ENCODE data around the gene PRM3. TPM values are rescaled to one million over a fixed set of nuclear protein-coding genes. Genes with fewer than 3 reads are reported as not detected.

PRM3 gene
- total and polyA plus RNA-seq, 4 donors = not detected

- no peak overlapping the region for H3K27ac ChIP-seq (ENCODE audit: low read depth in 1 of 2, low read length in 2 of 2)
- H3K4me3 ChIP-seq (ENCODE audit: low read depth in 1 of 3, low read length in 3 of 3) = no peak overlapping the region
- peaks cover 0 to 1% (median 0%) of the 10 kb centered on the region in 4 donors for H3K36me3 ChIP-seq (ENCODE audit: control insufficient read depth in 4 of 4, insufficient read depth in 3 of 4, low read depth in 1 of 4, low read length in 3 of 4)
- H3K27me3 ChIP-seq (ENCODE audit: control insufficient read depth in 4 of 4, insufficient read depth in 4 of 4, low read length in 3 of 4) = no peaks in the 10 kb centered on the region
- TF ChIP-seq NR2F2 (IDR thresholded peaks at IDR 0.05) = no peak
- TF ChIP-seq FOXA2 (IDR thresholded peaks at IDR 0.05) = no peak
- no peak for TF ChIP-seq YY1 (IDR thresholded peaks at IDR 0.05)
- no peak for TF ChIP-seq HNF4A (conservative IDR thresholded peaks at IDR 0.05)
- no peak for TF ChIP-seq RAD21 (IDR thresholded peaks at IDR 0.05)
- TF ChIP-seq REST (IDR thresholded peaks at IDR 0.05) = no peak
- TF ChIP-seq GABPA (IDR thresholded peaks at IDR 0.05 in 1 of 2, conservative IDR thresholded peaks at IDR 0.05 in 1 of 2) = no peak
- TF ChIP-seq ZBTB33 (IDR thresholded peaks at IDR 0.05) = no peak
- TF ChIP-seq FOXA1 (IDR thresholded peaks at IDR 0.05) = no peak
- TF ChIP-seq HNF4G (IDR thresholded peaks at IDR 0.05) = no peak
- no peak for TF ChIP-seq TAF1 (conservative IDR thresholded peaks at IDR 0.05)
- no peak for TF ChIP-seq MAX (IDR thresholded peaks at IDR 0.05)
- no peak for TF ChIP-seq JUND (IDR thresholded peaks at IDR 0.05)
- no peak for TF ChIP-seq SP1 (IDR thresholded peaks at IDR 0.05)
- DNase-seq (ENCODE audit: low spot score) = no peak
- 90% methylated on average over 8 of the region's 8 CpGs for WGBS
- peaks cover 9 to 23% (median 14%) of the 10 kb centered on the region in 4 donors for H3K4me1 ChIP-seq (ENCODE audit: control insufficient read depth in 4 of 4, insufficient read depth in 4 of 4, low read length in 3 of 4)
- H3K9ac ChIP-seq (ENCODE audit: low read depth in 1 of 2, low read length in 2 of 2) = no peak overlapping the region
- no peaks in the 10 kb centered on the region for H3K9me3 ChIP-seq (ENCODE audit: control insufficient read depth in 4 of 4, low read length in 3 of 4)
These were observed 20.9 kb downstream of the PRM3 start for GRCh38 chr16:11252482-11252931.

GRCh38 chr16:11251525-11252481, 21.6 kb downstream of the PRM3 start:
- no peaks in the 10 kb centered on the region for H3K27me3 ChIP-seq (ENCODE audit: control insufficient read depth in 4 of 4, insufficient read depth in 4 of 4, low read length in 3 of 4)
- peaks cover 0 to 1% (median 0%) of the 10 kb centered on the region in 4 donors for H3K36me3 ChIP-seq (ENCODE audit: control insufficient read depth in 4 of 4, insufficient read depth in 3 of 4, low read depth in 1 of 4, low read length in 3 of 4)
- peaks cover 2 to 16% (median 10%) of the 10 kb centered on the region in 4 donors for H3K4me1 ChIP-seq (ENCODE audit: control insufficient read depth in 4 of 4, insufficient read depth in 4 of 4, low read length in 3 of 4)
- WGBS = 84% methylated on average over 18 of the region's 18 CpGs
- H3K4me3 ChIP-seq (ENCODE audit: low read depth in 1 of 3, low read length in 3 of 3) = no peak overlapping the region
- no peak overlapping the region for H3K27ac ChIP-seq (ENCODE audit: low read depth in 1 of 2, low read length in 2 of 2)
- H3K9ac ChIP-seq (ENCODE audit: low read depth in 1 of 2, low read length in 2 of 2) = no peak overlapping the region
- no peak for DNase-seq (ENCODE audit: low spot score)
- no peaks in the 10 kb centered on the region for H3K9me3 ChIP-seq (ENCODE audit: control insufficient read depth in 4 of 4, low read length in 3 of 4)
- TF ChIP-seq CTCF (IDR thresholded peaks at IDR 0.05; ENCODE audit: low read depth, low read length, missing input control) = no peak
- TF ChIP-seq FOXA1 (IDR thresholded peaks at IDR 0.05) = no peak
- no peak for TF ChIP-seq ATF3 (IDR thresholded peaks at IDR 0.05)
- TF ChIP-seq TAF1 (conservative IDR thresholded peaks at IDR 0.05) = no peak
- TF ChIP-seq JUND (IDR thresholded peaks at IDR 0.05) = no peak
- TF ChIP-seq FOXA2 (IDR thresholded peaks at IDR 0.05) = no peak
- TF ChIP-seq MAX (IDR thresholded peaks at IDR 0.05) = no peak
- no peak for TF ChIP-seq NR2F2 (IDR thresholded peaks at IDR 0.05)
- no peak for TF ChIP-seq HNF4A (conservative IDR thresholded peaks at IDR 0.05)
- no peak for TF ChIP-seq SP1 (IDR thresholded peaks at IDR 0.05)
- no peak for TF ChIP-seq YY1 (IDR thresholded peaks at IDR 0.05)
- TF ChIP-seq RAD21 (IDR thresholded peaks at IDR 0.05) = no peak
- no peak for TF ChIP-seq REST (IDR thresholded peaks at IDR 0.05)
- no peak for TF ChIP-seq RXRA (IDR thresholded peaks at IDR 0.05)
- no peak for TF ChIP-seq HNF4G (IDR thresholded peaks at IDR 0.05)
- TF ChIP-seq EGR1 (IDR thresholded peaks at IDR 0.05; ENCODE audit: low read depth in 2 of 2) = no peak
